ENCODE data around the gene TPPP.
"Not testable (repeated sequence)": the region's sequence is repeated elsewhere in the genome, so short reads cannot be mapped to it uniquely, and the experiment has no call there.

Gene TPPP

GRCh38 chr5:685262-686171 is 7.6 kb downstream of the TPPP start:
- Histone ChIP-seq H3K4me2 (ENCODE audit: low read length) (no peak overlapping the region), H3K27ac (ENCODE audit: low read depth, low read length) (no peak overlapping the region), H3F3A (ENCODE audit: control insufficient read depth, insufficient read depth) (no peaks in the 10 kb centered on the region), H3K36me3 (ENCODE audit: control insufficient read depth, low read length) (no peaks in the 10 kb centered on the region), H3K4me1 (ENCODE audit: control insufficient read depth, low read length) (no peaks in the 10 kb centered on the region), H3K27me3 (ENCODE audit: control insufficient read depth, low read length) (no peaks in the 10 kb centered on the region), H3K79me2 (ENCODE audit: control insufficient read depth, low read length) (no peaks in the 10 kb centered on the region), H3K9me2 (replicated peaks; ENCODE audit: control insufficient read depth, low read length) (no peaks in the 10 kb centered on the region), H4K20me1 (ENCODE audit: control insufficient read depth, insufficient read depth, low read depth, low read length) (no peaks in the 10 kb centered on the region), H3K9me3 (ENCODE audit: control insufficient read depth, insufficient read depth, low read length) (no peaks in the 10 kb centered on the region), H3K4me3 (ENCODE audit: low read length) (no peak overlapping the region)
- TF ChIP-seq CTCF (IDR thresholded peaks at IDR 0.05; ENCODE audit: low read depth, low read length, poor library complexity, severe bottlenecking) (no peak), EZH2phosphoT487 (IDR thresholded peaks at IDR 0.05; ENCODE audit: borderline replicate concordance, low read length) (no peak)

GRCh38 chr5:684751-685216 is 8.4 kb downstream of the TPPP start:
- Histone ChIP-seq H3K79me2 (ENCODE audit: control insufficient read depth, low read length) (no peaks in the 10 kb centered on the region), H3F3A (ENCODE audit: control insufficient read depth, insufficient read depth) (no peaks in the 10 kb centered on the region), H3K27me3 (ENCODE audit: control insufficient read depth, low read length) (no peaks in the 10 kb centered on the region), H3K4me1 (ENCODE audit: control insufficient read depth, low read length) (no peaks in the 10 kb centered on the region), H3K27ac (ENCODE audit: low read depth, low read length) (no peak overlapping the region), H3K36me3 (ENCODE audit: control insufficient read depth, low read length) (no peaks in the 10 kb centered on the region), H3K4me2 (ENCODE audit: low read length) (no peak overlapping the region), H3K4me3 (ENCODE audit: low read length) (no peak overlapping the region), H3K9me3 (ENCODE audit: control insufficient read depth, insufficient read depth, low read length) (no peaks in the 10 kb centered on the region), H3K9me2 (replicated peaks; ENCODE audit: control insufficient read depth, low read length) (no peaks in the 10 kb centered on the region), H4K20me1 (ENCODE audit: control insufficient read depth, insufficient read depth, low read depth, low read length) (no peaks in the 10 kb centered on the region)
- TF ChIP-seq CTCF (IDR thresholded peaks at IDR 0.05; ENCODE audit: low read depth, low read length, poor library complexity, severe bottlenecking) (no peak), EZH2phosphoT487 (IDR thresholded peaks at IDR 0.05; ENCODE audit: borderline replicate concordance, low read length) (no peak)

- Histone ChIP-seq H3K9me2 (replicated peaks; ENCODE audit: control insufficient read depth, low read length) (no peaks in the 10 kb centered on the region), H3K9me3 (ENCODE audit: control insufficient read depth, insufficient read depth, low read length) (no peaks in the 10 kb centered on the region), H3K27me3 (ENCODE audit: control insufficient read depth, low read length) (no peaks in the 10 kb centered on the region), H3K4me2 (ENCODE audit: low read length) (no peak overlapping the region), H3K4me1 (ENCODE audit: control insufficient read depth, low read length) (no peaks in the 10 kb centered on the region), H3K4me3 (ENCODE audit: low read length) (no peak overlapping the region), H3K36me3 (ENCODE audit: control insufficient read depth, low read length) (no peaks in the 10 kb centered on the region), H4K20me1 (ENCODE audit: control insufficient read depth, insufficient read depth, low read depth, low read length) (no peaks in the 10 kb centered on the region), H3K79me2 (ENCODE audit: control insufficient read depth, low read length) (no peaks in the 10 kb centered on the region), H3F3A (ENCODE audit: control insufficient read depth, insufficient read depth) (no peaks in the 10 kb centered on the region), H3K27ac (ENCODE audit: low read depth, low read length) (no peak overlapping the region)
- TF ChIP-seq CTCF (IDR thresholded peaks at IDR 0.05; ENCODE audit: low read depth, low read length, poor library complexity, severe bottlenecking) (no peak), EZH2phosphoT487 (IDR thresholded peaks at IDR 0.05; ENCODE audit: borderline replicate concordance, low read length) (no peak)
Observed at GRCh38 chr5:683551-684481, 9.3 kb downstream of the TPPP start.

- H3F3A ChIP-seq (ENCODE audit: control insufficient read depth, insufficient read depth); H3K9me3 ChIP-seq (ENCODE audit: control insufficient read depth, insufficient read depth, low read length); H3K4me2 ChIP-seq (ENCODE audit: low read length); H3K36me3 ChIP-seq (ENCODE audit: control insufficient read depth, low read length); H3K9me2 ChIP-seq (replicated peaks; ENCODE audit: control insufficient read depth, low read length); H3K4me1 ChIP-seq (ENCODE audit: control insufficient read depth, low read length); H3K27me3 ChIP-seq (ENCODE audit: control insufficient read depth, low read length); H3K27ac ChIP-seq (ENCODE audit: low read depth, low read length); H3K79me2 ChIP-seq (ENCODE audit: control insufficient read depth, low read length); H3K4me3 ChIP-seq (ENCODE audit: low read length); H4K20me1 ChIP-seq (ENCODE audit: control insufficient read depth, insufficient read depth, low read depth, low read length): not testable (repeated sequence)
Observed at GRCh38 chr5:682651-683358, 10.3 kb downstream of the TPPP start.

- H3K79me2 ChIP-seq (ENCODE audit: control insufficient read depth, low read length); H3K9me2 ChIP-seq (replicated peaks; ENCODE audit: control insufficient read depth, low read length); H3K4me2 ChIP-seq (ENCODE audit: low read length); H4K20me1 ChIP-seq (ENCODE audit: control insufficient read depth, insufficient read depth, low read depth, low read length); H3K36me3 ChIP-seq (ENCODE audit: control insufficient read depth, low read length); H3K9me3 ChIP-seq (ENCODE audit: control insufficient read depth, insufficient read depth, low read length); H3K27ac ChIP-seq (ENCODE audit: low read depth, low read length); H3F3A ChIP-seq (ENCODE audit: control insufficient read depth, insufficient read depth); H3K4me1 ChIP-seq (ENCODE audit: control insufficient read depth, low read length); H3K27me3 ChIP-seq (ENCODE audit: control insufficient read depth, low read length); H3K4me3 ChIP-seq (ENCODE audit: low read length): not testable (repeated sequence)
Observed at GRCh38 chr5:682216-682615, 10.9 kb downstream of the TPPP start.

All from DOHH2 (cell line).